ENCODE measurements around the gene LINGO3.

LINGO3 gene

DNA sequence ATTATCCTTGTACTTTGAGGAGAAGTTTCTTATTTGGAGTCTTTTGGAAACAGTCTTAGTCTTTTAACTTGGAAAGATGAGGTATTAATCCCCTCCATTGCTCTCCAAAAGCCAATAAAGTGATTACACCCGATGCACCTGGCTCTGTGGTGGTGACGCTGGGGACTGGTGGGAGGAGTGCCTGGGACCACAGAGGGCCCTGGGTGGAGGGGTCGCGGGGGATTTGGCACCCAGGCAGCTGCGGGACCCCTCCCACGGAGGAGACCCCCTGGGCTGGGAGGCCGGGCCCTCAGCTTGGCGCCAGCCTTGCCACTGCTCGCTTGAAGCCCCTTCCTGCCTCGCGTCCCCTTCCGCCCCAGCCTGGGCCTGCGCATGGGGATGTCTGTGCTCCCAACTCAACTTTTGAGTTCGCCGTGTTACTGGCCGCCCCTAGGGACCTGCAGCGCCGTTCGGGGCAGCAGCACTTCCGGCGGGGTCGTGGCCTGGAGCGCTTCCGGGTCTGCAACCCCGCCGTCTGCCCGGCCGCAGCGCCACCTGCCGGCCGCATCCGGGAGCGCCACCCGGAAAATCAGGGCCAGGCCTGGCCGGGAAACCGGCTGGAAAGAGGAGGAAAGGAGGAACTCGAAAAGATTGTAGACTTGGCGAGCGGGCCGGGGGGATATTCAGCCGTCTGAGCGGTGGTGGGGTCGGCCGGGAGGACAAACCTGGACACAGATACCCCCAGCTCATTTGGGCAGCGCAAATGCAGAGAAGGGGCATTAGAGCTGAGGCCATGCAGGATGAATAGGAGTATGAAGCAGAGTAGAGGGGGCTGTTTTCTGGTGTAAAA, 34.4 kb downstream of the LINGO3 start:
- no peak overlapping the region for H3K4me3 ChIP-seq (ENCODE audit: severe bottlenecking)
- peaks cover 5% of the 10 kb centered on the region for H3K4me1 ChIP-seq (ENCODE audit: insufficient read depth, poor library complexity, severe bottlenecking)
- ATAC-seq (ENCODE audit: low read depth), result peak; percentile 45; the same call in 2 of the 3 replicates
- no peaks in the 10 kb centered on the region for H3K27me3 ChIP-seq (ENCODE audit: insufficient read depth, poor library complexity, severe bottlenecking)
- peaks cover 40% of the 10 kb centered on the region for H3K36me3 ChIP-seq (ENCODE audit: low read depth)
- peak; percentile 77 for DNase-seq (ENCODE audit: low spot score)
- H3K27ac ChIP-seq (ENCODE audit: poor library complexity, severe bottlenecking), result peak overlapping the region; percentile 87
- TF ChIP-seq, protein P1, sequence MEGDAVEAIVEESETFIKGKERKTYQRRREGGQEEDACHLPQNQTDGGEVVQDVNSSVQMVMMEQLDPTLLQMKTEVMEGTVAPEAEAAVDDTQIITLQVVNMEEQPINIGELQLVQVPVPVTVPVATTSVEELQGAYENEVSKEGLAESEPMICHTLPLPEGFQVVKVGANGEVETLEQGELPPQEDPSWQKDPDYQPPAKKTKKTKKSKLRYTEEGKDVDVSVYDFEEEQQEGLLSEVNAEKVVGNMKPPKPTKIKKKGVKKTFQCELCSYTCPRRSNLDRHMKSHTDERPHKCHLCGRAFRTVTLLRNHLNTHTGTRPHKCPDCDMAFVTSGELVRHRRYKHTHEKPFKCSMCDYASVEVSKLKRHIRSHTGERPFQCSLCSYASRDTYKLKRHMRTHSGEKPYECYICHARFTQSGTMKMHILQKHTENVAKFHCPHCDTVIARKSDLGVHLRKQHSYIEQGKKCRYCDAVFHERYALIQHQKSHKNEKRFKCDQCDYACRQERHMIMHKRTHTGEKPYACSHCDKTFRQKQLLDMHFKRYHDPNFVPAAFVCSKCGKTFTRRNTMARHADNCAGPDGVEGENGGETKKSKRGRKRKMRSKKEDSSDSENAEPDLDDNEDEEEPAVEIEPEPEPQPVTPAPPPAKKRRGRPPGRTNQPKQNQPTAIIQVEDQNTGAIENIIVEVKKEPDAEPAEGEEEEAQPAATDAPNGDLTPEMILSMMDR (IDR thresholded peaks at IDR 0.05; ENCODE audit: poor library complexity, severe bottlenecking), result peak; percentile 92
- H3K9me3 ChIP-seq (ENCODE audit: severe bottlenecking), result no peaks in the 10 kb centered on the region

DNA sequence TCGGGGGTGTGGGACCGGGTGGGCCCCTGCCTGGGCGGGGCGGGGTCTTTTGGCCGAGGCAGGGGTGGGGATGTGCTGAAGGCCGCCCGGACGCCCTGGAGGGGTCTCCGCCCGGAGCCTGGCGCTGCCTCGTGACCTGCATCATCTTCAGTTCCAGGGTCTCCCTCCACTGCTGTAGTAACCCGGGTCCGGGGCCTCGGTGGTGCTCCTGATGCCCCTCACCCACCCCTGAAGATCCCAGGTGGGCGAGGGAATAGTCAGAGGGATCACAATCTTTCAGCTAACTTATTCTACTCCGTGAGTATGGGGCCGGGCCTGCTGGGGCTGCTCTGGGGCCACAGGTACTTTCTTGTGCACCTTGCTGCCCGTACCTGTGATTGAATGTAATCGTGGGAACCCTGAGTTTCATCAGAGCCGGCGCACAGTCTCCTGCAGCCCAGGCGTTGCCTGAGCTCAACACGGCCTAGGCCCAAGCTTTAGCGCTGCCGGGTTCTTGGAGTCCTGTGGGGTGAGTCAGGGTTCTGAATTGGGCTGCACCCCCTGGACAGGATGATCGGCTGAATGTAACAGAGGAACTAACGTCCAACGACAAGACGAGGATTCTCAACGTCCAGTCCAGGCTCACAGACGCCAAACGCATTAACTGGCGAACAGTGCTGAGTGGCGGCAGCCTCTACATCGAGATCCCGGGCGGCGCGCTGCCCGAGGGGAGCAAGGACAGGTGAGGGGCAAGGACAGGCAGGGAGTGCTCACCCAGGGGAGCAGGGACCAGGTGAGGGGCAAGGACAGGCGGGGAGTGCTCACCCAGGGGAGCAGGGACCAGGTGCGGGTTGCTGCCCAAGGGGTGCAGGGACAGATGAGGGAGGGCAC, 36.5 kb downstream of the LINGO3 start:
- peaks cover 8% of the 10 kb centered on the region for H3K4me1 ChIP-seq (ENCODE audit: insufficient read depth, poor library complexity, severe bottlenecking)
- ATAC-seq (ENCODE audit: low read depth) (peak; percentile 40; the same call in 2 of the 3 replicates), DNase-seq (ENCODE audit: low spot score) (peak; percentile 61)
- peaks cover 40% of the 10 kb centered on the region for H3K36me3 ChIP-seq (ENCODE audit: low read depth)
- H3K27ac ChIP-seq (ENCODE audit: poor library complexity, severe bottlenecking), result peak overlapping the region; percentile 87
- peak overlapping the region; percentile 95 for H3K4me3 ChIP-seq (ENCODE audit: severe bottlenecking)
- H3K9me3 ChIP-seq (ENCODE audit: severe bottlenecking), result no peaks in the 10 kb centered on the region
- no peaks in the 10 kb centered on the region for H3K27me3 ChIP-seq (ENCODE audit: insufficient read depth, poor library complexity, severe bottlenecking)
- TF ChIP-seq, protein P1 (IDR thresholded peaks at IDR 0.05; ENCODE audit: poor library complexity, severe bottlenecking), result no peak

- peak overlapping the region; percentile 95 for H3K4me3 ChIP-seq (ENCODE audit: severe bottlenecking)
- H3K27me3 ChIP-seq (ENCODE audit: insufficient read depth, poor library complexity, severe bottlenecking), result no peaks in the 10 kb centered on the region
- peak overlapping the region; percentile 87 for H3K27ac ChIP-seq (ENCODE audit: poor library complexity, severe bottlenecking)
- peak; percentile 70 for DNase-seq (ENCODE audit: low spot score)
- H3K9me3 ChIP-seq (ENCODE audit: severe bottlenecking), result no peaks in the 10 kb centered on the region
- peak; percentile 11; the same call in 2 of the 3 replicates for ATAC-seq (ENCODE audit: low read depth)
- H3K36me3 ChIP-seq (ENCODE audit: low read depth), result peaks cover 40% of the 10 kb centered on the region
- TF ChIP-seq, protein P1 (IDR thresholded peaks at IDR 0.05; ENCODE audit: poor library complexity, severe bottlenecking), result no peak
- H3K4me1 ChIP-seq (ENCODE audit: insufficient read depth, poor library complexity, severe bottlenecking), result peaks cover 8% of the 10 kb centered on the region
These were observed 37.3 kb downstream of the LINGO3 start for GRCh38 chr19:2270423-2271233.

- peak overlapping the region; percentile 95 for H3K4me3 ChIP-seq (ENCODE audit: severe bottlenecking)
- TF ChIP-seq, protein P1 (IDR thresholded peaks at IDR 0.05; ENCODE audit: poor library complexity, severe bottlenecking), result no peak
- no peak for ATAC-seq (ENCODE audit: low read depth)
- H3K9me3 ChIP-seq (ENCODE audit: severe bottlenecking), result no peaks in the 10 kb centered on the region
- peak overlapping the region; percentile 87 for H3K27ac ChIP-seq (ENCODE audit: poor library complexity, severe bottlenecking)
- H3K4me1 ChIP-seq (ENCODE audit: insufficient read depth, poor library complexity, severe bottlenecking), result peaks cover 8% of the 10 kb centered on the region
- no peaks in the 10 kb centered on the region for H3K27me3 ChIP-seq (ENCODE audit: insufficient read depth, poor library complexity, severe bottlenecking)
- peaks cover 40% of the 10 kb centered on the region for H3K36me3 ChIP-seq (ENCODE audit: low read depth)
- no peak for DNase-seq (ENCODE audit: low spot score)
These were observed 37.9 kb downstream of the LINGO3 start for GRCh38 chr19:2270157-2270422.
